ENCODE results near the gene CAPZB.
A peak's percentile ranks its signal among the peaks of the same experiment; 100 is the strongest.

DNA sequence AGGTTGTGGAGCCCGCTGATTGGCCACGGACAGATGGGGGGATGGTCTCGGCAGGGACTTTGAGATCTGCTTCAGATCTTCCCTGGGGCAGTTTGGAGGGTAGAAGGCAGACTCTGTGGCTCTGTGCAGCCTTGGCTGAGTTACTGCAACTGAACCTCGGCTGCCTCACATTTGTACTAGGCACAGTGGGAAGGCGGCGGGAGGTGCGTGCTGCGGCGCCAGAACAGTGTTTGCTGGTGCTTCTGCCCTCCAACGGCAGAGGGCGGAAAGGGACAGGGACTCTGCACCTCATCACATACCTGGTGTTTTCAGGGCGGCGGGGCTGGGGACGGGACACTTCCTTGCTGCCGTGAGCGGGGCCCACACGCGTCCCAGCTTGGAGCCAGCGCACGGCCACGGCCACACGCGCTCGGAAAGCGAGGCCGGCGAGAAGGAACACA is 147.0 kb downstream of the CAPZB start:
- TF ChIP-seq EZH2 (IDR thresholded peaks at IDR 0.05; ENCODE audit: borderline replicate concordance, insufficient read depth, low read length, poor library complexity, severe bottlenecking): no peak
- TF ChIP-seq TAF1 (IDR thresholded peaks at IDR 0.05; ENCODE audit: low read depth): no peak
- TF ChIP-seq, protein P1, sequence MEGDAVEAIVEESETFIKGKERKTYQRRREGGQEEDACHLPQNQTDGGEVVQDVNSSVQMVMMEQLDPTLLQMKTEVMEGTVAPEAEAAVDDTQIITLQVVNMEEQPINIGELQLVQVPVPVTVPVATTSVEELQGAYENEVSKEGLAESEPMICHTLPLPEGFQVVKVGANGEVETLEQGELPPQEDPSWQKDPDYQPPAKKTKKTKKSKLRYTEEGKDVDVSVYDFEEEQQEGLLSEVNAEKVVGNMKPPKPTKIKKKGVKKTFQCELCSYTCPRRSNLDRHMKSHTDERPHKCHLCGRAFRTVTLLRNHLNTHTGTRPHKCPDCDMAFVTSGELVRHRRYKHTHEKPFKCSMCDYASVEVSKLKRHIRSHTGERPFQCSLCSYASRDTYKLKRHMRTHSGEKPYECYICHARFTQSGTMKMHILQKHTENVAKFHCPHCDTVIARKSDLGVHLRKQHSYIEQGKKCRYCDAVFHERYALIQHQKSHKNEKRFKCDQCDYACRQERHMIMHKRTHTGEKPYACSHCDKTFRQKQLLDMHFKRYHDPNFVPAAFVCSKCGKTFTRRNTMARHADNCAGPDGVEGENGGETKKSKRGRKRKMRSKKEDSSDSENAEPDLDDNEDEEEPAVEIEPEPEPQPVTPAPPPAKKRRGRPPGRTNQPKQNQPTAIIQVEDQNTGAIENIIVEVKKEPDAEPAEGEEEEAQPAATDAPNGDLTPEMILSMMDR (IDR thresholded peaks at IDR 0.05; ENCODE audit: poor library complexity, severe bottlenecking): peak; percentile 29
- TF ChIP-seq RAD21 (conservative IDR thresholded peaks at IDR 0.05): no peak
